ENCODE measurements around the gene MSGN1.

DNA sequence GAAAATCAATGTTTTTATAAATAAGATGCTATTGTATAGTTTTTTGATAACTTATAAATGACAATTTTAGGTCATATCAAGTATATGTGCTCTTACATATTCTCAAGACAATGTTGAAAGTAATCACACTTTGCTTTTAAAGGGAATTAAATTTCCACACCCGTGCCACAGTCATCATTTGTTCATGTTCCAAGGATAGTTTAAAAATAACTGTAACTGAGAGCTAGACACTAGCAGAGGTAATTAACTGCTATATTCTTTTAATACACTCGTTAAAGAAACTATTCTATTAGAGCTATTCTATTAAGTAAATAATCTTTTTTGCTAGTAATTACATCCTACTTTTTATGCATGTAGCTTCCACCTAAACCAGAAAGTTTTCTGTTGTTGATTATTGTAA lies 44.3 kb upstream of the MSGN1 start:
- no peak for TF ChIP-seq EZH2 (IDR thresholded peaks at IDR 0.05)
- no peak for TF ChIP-seq POLR2AphosphoS5 (IDR thresholded peaks at IDR 0.05; ENCODE audit: borderline replicate concordance, low read depth, low read length)

Data from SK-N-MC (cell line).